CD14-positive monocyte (primary cell): ENCODE data around the gene SOCS3. TPM values are rescaled to one million over a fixed set of nuclear protein-coding genes. Genes with fewer than 3 reads are reported as not detected.

ENCODE experiments used
- DNase-seq, 3 donors: peaks; one replicate each; pipeline ENCODE4 v3.0.0-alpha.2; 2011 to 2022
- H2AFZ ChIP-seq: 2 replicates; pipeline ENCODE4 v1.6.0; 2012; ENCODE audit warnings: mild to moderate bottlenecking, low read depth, low read length, inconsistent platforms; ENCODE audit not compliant: insufficient read depth, poor library complexity, severe bottlenecking
- H3K27ac ChIP-seq, 2 donors: 1 replicate in 1 of 2; 2 replicates in 1 of 2; pipeline ENCODE4 v1.5.1; 2012 to 2013; ENCODE audit warnings: low read length in 2 of 2, control low read depth in 1 of 2, inconsistent platforms in 1 of 2, low read depth in 1 of 2, mild to moderate bottlenecking in 1 of 2
- H3K27me3 ChIP-seq, 2 donors: one replicate each; pipeline versions ENCODE4 v1.6.0 to v1.6.1; 2011 to 2013; ENCODE audit warnings: low read length in 2 of 2; ENCODE audit not compliant: control insufficient read depth in 2 of 2, insufficient read depth in 2 of 2
- H3K36me3 ChIP-seq, 2 donors: replicated peaks in 1 of 2; 1 replicate in 1 of 2; 2 replicates in 1 of 2; pipeline versions ENCODE4 v1.5.1 to v1.6.1; 2012 to 2013; ENCODE audit warnings: low read length in 2 of 2, control low read depth in 1 of 2, inconsistent platforms in 1 of 2, mild to moderate bottlenecking in 1 of 2; ENCODE audit not compliant: insufficient read depth in 2 of 2, control insufficient read depth in 1 of 2
- H3K4me1 ChIP-seq, 2 donors: 1 replicate in 1 of 2; 2 replicates in 1 of 2; pipeline versions ENCODE4 v1.5.1 to v1.6.1; 2012 to 2013; ENCODE audit warnings: low read length in 2 of 2, control low read depth in 1 of 2, inconsistent platforms in 1 of 2, mild to moderate bottlenecking in 1 of 2, moderate library complexity in 1 of 2; ENCODE audit not compliant: insufficient read depth in 2 of 2, control insufficient read depth in 1 of 2
- H3K4me2 ChIP-seq: replicated peaks from 2 replicates; pipeline ENCODE3; 2012; ENCODE audit warnings: low read length, moderate library complexity, mild to moderate bottlenecking; ENCODE audit not compliant: poor library complexity, severe bottlenecking; ENCODE audit errors: extremely low read depth
- H3K4me3 ChIP-seq, 3 experiments: fragments of 200-600 bp in 1 of 3; sonication (generic) in 1 of 3; replicated peaks in 1 of 3; 1 replicate in 2 of 3; 2 replicates in 1 of 3; pipeline ENCODE4 v1.5.1; 2011 to 2013; ENCODE audit warnings: low read length in 3 of 3, mild to moderate bottlenecking in 3 of 3, control low read depth in 2 of 3, low read depth in 2 of 3, inconsistent platforms in 1 of 3, moderate library complexity in 1 of 3
- H3K79me2 ChIP-seq: 2 replicates; pipeline ENCODE4 v1.6.0; 2012; ENCODE audit warnings: mild to moderate bottlenecking, control low read depth, inconsistent platforms, low read length, moderate library complexity; ENCODE audit not compliant: insufficient read depth
- H3K9ac ChIP-seq: 2 replicates; pipeline ENCODE4 v1.6.0; 2017; ENCODE audit warnings: low read length, mild to moderate bottlenecking; ENCODE audit not compliant: insufficient read depth, poor library complexity, severe bottlenecking
- H3K9me3 ChIP-seq, 2 donors: replicated peaks in 1 of 2; 1 replicate in 1 of 2; 2 replicates in 1 of 2; pipeline versions ENCODE4 v1.5.1 to v1.6.1; 2012 to 2013; ENCODE audit warnings: low read length in 2 of 2, control low read depth in 1 of 2; ENCODE audit not compliant: control insufficient read depth in 1 of 2, insufficient read depth in 1 of 2
- H4K20me1 ChIP-seq: 2 replicates; pipeline ENCODE4 v1.6.0; 2012; ENCODE audit warnings: mild to moderate bottlenecking, low read length, control low read depth, moderate library complexity; ENCODE audit not compliant: insufficient read depth
- H3K27ac Mint-ChIP-seq, 7 donors: one replicate each; pipeline ENCODE4 v1.8.0; 2020; ENCODE audit warnings: mild to moderate bottlenecking in 7 of 7, mixed read lengths in 7 of 7, moderate library complexity in 6 of 7, inconsistent platforms in 2 of 7
- H3K27me3 Mint-ChIP-seq, 3 donors: one replicate each; pipeline ENCODE4 v1.8.0; 2021 to 2022; ENCODE audit warnings: low read depth in 3 of 3, mild to moderate bottlenecking in 3 of 3, mixed read lengths in 3 of 3, moderate library complexity in 3 of 3, inconsistent platforms in 1 of 3
- H3K36me3 Mint-ChIP-seq, 2 donors: one replicate each; pipeline ENCODE4 v1.8.0; 2020; ENCODE audit warnings: mixed read lengths in 2 of 2, inconsistent platforms in 1 of 2, mild to moderate bottlenecking in 1 of 2
- H3K4me1 Mint-ChIP-seq: one replicate; pipeline ENCODE4 v1.8.0; 2020; ENCODE audit warnings: mild to moderate bottlenecking, mixed read lengths
- H3K4me3 Mint-ChIP-seq, 2 donors: one replicate each; pipeline ENCODE4 v1.8.0; 2020; ENCODE audit warnings: mild to moderate bottlenecking in 2 of 2, mixed read lengths in 2 of 2, moderate library complexity in 1 of 2
- H3K9me3 Mint-ChIP-seq, 7 donors: one replicate each; pipeline ENCODE4 v1.8.0; 2020 to 2022; ENCODE audit warnings: mixed read lengths in 7 of 7, mild to moderate bottlenecking in 6 of 7, moderate library complexity in 6 of 7, inconsistent platforms in 2 of 7
- CTCF ChIP-seq: fragments of 200-600 bp; IDR thresholded peaks from one replicate; pipeline ENCODE4 v1.8.0; 2022; ENCODE audit warnings: antibody characterized with exemption, mild to moderate bottlenecking
- WGBS: methylation state at CpG from one replicate; pipeline ENCODE4 v1.1.5; 2013; ENCODE audit warnings: missing lambda C conversion rate; ENCODE audit not compliant: insufficient coverage; 5-methylcytosine and 5-hydroxymethylcytosine counted together
- intact Hi-C, 2 donors: fragments of 100-400 bp; cut with micrococcal nuclease; formaldehyde crosslinking; loops; one replicate each; pipeline versions ENCODE4 v1.15.0 to v1.15.1; 2023
- polyA plus RNA-seq, 3 donors: library from polyadenylated mRNA; depleted of rRNA in 1 of 3; unstranded in 2 of 3; stranded (reverse) in 1 of 3; fragments of 300-500 nt in 2 of 3; fragments of >200 nt in 1 of 3; fragmentation: Illumina TruSeq in 2 of 3; gene quantifications; 1 replicate in 2 of 3; 2 replicates in 1 of 3; pipeline ENCODE4 v1.2.3, GENCODE V29; 2012 to 2021

The SOCS3 gene
- polyA plus RNA-seq, 3 donors, result 123 to 441 (median 144) TPM

- Histone ChIP-seq H3K9ac (peak overlapping the region; percentile 59), H3K27me3 (no peaks in the 10 kb centered on the region), H3K4me3 (peak overlapping the region in 1 of 3 experiments; percentile 57), H3K36me3 (peaks cover 8 to 31% of the 10 kb centered on the region in 2 donors), H3K9me3 (no peaks in the 10 kb centered on the region), H3K4me2 (peak overlapping the region; percentile 61), H2AFZ (no peak overlapping the region), H3K79me2 (peaks cover 79% of the 10 kb centered on the region), H3K4me1 (peaks cover 73 to 75% of the 10 kb centered on the region in 2 donors), H3K27ac (peak overlapping the region; percentile 97 to 99), H4K20me1 (peaks cover 14% of the 10 kb centered on the region)
- Mint-ChIP-seq H3K4me1 (peaks cover 72% of the 10 kb centered on the region), H3K36me3 (peaks cover 53 to 69% of the 10 kb centered on the region in 2 donors), H3K27me3 (peaks cover 0 to 2% (median 1%) of the 10 kb centered on the region in 3 donors), H3K27ac (peak overlapping the region; percentile 97 to 100 (median 98)), H3K4me3 (peak overlapping the region; percentile 27 to 74), H3K9me3 (no peaks in the 10 kb centered on the region)
- TF ChIP-seq CTCF, result no peak
- intact Hi-C loops, result loop anchor here in 1 of 2 donors (2.0 kb wide), 2 partner anchors 13 to 29 kb away; no protein-coding TSS in a partner anchor
- WGBS, result 26% methylated on average over 6 of the region's 10 CpGs
- peak; percentile 93 to 96 (median 93) for DNase-seq
Observed at GRCh38 chr17:78387977-78388941, 28.4 kb upstream of the SOCS3 start.

- Histone ChIP-seq H3K9me3 (no peaks in the 10 kb centered on the region), H2AFZ (no peak overlapping the region), H3K36me3 (peaks cover 0 to 9% of the 10 kb centered on the region in 2 donors), H3K27me3 (no peaks in the 10 kb centered on the region), H4K20me1 (no peaks in the 10 kb centered on the region), H3K4me2 (peak overlapping the region; percentile 69), H3K79me2 (peaks cover 78% of the 10 kb centered on the region), H3K4me1 (peaks cover 99 to 100% of the 10 kb centered on the region in 2 donors), H3K4me3 (peak overlapping the region in 1 of 3 experiments; percentile 61), H3K27ac (peak overlapping the region; percentile 97 to 99), H3K9ac (peak overlapping the region; percentile 70)
- TF ChIP-seq CTCF, result no peak
- Mint-ChIP-seq H3K4me3 (peak overlapping the region; percentile 57 to 84), H3K27me3 (peaks cover 0 to 3% (median 3%) of the 10 kb centered on the region in 3 donors), H3K9me3 (no peaks in the 10 kb centered on the region), H3K27ac (peak overlapping the region; percentile 97 to 100 (median 99)), H3K4me1 (peaks cover 92% of the 10 kb centered on the region), H3K36me3 (peaks cover 56 to 65% of the 10 kb centered on the region in 2 donors)
- 47% methylated on average over 16 of the region's 23 CpGs for WGBS
- DNase-seq, result peak in 1 of 3 donors; percentile 41
- intact Hi-C loops, result no loop called here
Observed at GRCh38 chr17:78384479-78385175, 24.8 kb upstream of the SOCS3 start.
